ENCODE data around the gene ZNF552. TPM values are rescaled to one million over a fixed set of nuclear protein-coding genes. Genes with fewer than 3 reads are reported as not detected.
"Not testable (repeated sequence)": the region's sequence is repeated elsewhere in the genome, so short reads cannot be mapped to it uniquely, and the experiment has no call there.

The ZNF552 gene
- 4.3 and 11.3 TPM in 2 replicates for total RNA-seq (ENCODE audit: low replicate concordance)

GRCh38 chr19:57814505-57815246 is at the start of gene ZNF552:
Gene ZNF552 (minus strand): TSS chr19:57814913. CDS start chr19:57814743, 170 bp downstream.
- TF ChIP-seq CTCF (IDR thresholded peaks at IDR 0.05; ENCODE audit: insufficient read depth, low read length), result no peak
- H3K4me3 ChIP-seq (ENCODE audit: low read depth, low read length), result peak within 1 kb of the TSS; percentile 76
- DNase-seq (ENCODE audit: low read depth), result peak; percentile 92

- not testable (repeated sequence) for H3K4me3 ChIP-seq (ENCODE audit: low read depth, low read length); DNase-seq (ENCODE audit: low read depth)
Observed at GRCh38 chr19:57862351-57862750, 47.6 kb upstream of the ZNF552 start.

GRCh38 chr19:57854117-57854516 is 39.4 kb upstream of the ZNF552 start:
- DNase-seq (ENCODE audit: low read depth); H3K4me3 ChIP-seq (ENCODE audit: low read depth, low read length): not testable (repeated sequence)

GRCh38 chr19:57851812-57852603 is 37.3 kb upstream of the ZNF552 start:
- not testable (repeated sequence) for DNase-seq (ENCODE audit: low read depth)

GRCh38 chr19:57850553-57851017 is 35.9 kb upstream of the ZNF552 start:
- TF ChIP-seq CTCF (IDR thresholded peaks at IDR 0.05; ENCODE audit: insufficient read depth, low read length), result no peak
- DNase-seq (ENCODE audit: low read depth), result peak; percentile 21
- peak overlapping the region; percentile 82 for H3K4me3 ChIP-seq (ENCODE audit: low read depth, low read length)

More at GRCh38 chr19:57851812-57852603, 37.3 kb upstream of the ZNF552 start:
- not testable (repeated sequence) for H3K4me3 ChIP-seq (ENCODE audit: low read depth, low read length)

GRCh38 chr19:57849666-57850473 is 35.2 kb upstream of the ZNF552 start, which contains the start of gene ZNF587:
Gene ZNF587 (plus strand): TSS chr19:57849859. CDS start chr19:57850039, 180 bp downstream.
- DNase-seq (ENCODE audit: low read depth), result peak; percentile 84

GRCh38 chr19:57849162-57849665 is 34.5 kb upstream of the ZNF552 start:
- not testable (repeated sequence) for DNase-seq (ENCODE audit: low read depth)
- peak overlapping the region; percentile 82 for H3K4me3 ChIP-seq (ENCODE audit: low read depth, low read length)

More at GRCh38 chr19:57849666-57850473, 35.2 kb upstream of the ZNF552 start, which contains the start of gene ZNF587:
- H3K4me3 ChIP-seq (ENCODE audit: low read depth, low read length), result peak within 1 kb of the TSS; percentile 82

- DNase-seq (ENCODE audit: low read depth); H3K4me3 ChIP-seq (ENCODE audit: low read depth, low read length): not testable (repeated sequence)
Observed at GRCh38 chr19:57847164-57847563, 32.5 kb upstream of the ZNF552 start.

GRCh38 chr19:57841122-57841763 is 26.5 kb upstream of the ZNF552 start:
- DNase-seq (ENCODE audit: low read depth), result no peak
- TF ChIP-seq CTCF (IDR thresholded peaks at IDR 0.05; ENCODE audit: insufficient read depth, low read length), result no peak

GRCh38 chr19:57838622-57839191 is 24.0 kb upstream of the ZNF552 start:
- not testable (repeated sequence) for H3K4me3 ChIP-seq (ENCODE audit: low read depth, low read length); DNase-seq (ENCODE audit: low read depth)

More at GRCh38 chr19:57841122-57841763, 26.5 kb upstream of the ZNF552 start:
- H3K4me3 ChIP-seq (ENCODE audit: low read depth, low read length), result no peak overlapping the region

- DNase-seq (ENCODE audit: low read depth); H3K4me3 ChIP-seq (ENCODE audit: low read depth, low read length): not testable (repeated sequence)
Observed at GRCh38 chr19:57836991-57837390, 22.3 kb upstream of the ZNF552 start.

Measured in fibroblast of the aortic adventitia (primary cell).